Measurements from ENCODE around the gene PMVK.

DNA sequence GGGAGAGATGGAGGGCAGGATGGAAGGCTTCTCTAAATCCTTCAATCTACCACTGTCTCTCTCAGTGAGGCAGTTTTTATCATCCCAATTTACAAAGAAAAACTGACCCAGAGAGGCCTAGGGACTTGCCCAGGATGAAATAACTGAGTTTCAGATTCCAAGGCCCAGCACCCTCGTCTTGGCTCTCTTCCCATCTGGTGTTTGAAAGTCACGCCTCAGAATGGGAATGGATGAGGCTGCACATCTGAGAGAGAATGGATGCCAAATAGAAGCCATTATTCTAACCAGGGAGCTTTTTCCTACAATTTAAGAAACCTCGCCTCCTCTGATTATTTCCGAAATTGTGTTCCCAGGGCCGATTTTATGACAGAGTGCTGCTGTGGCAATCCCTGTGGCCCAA is 55.8 kb downstream of the PMVK start:
- TF ChIP-seq POLR2A (IDR thresholded peaks at IDR 0.05; ENCODE audit: low read depth, low read length) (no peak), TAF1 (IDR thresholded peaks at IDR 0.05; ENCODE audit: borderline replicate concordance, low read depth, low read length) (no peak), POLR2AphosphoS5 (IDR thresholded peaks at IDR 0.05; ENCODE audit: low read depth, low read length) (no peak)
